Stimulated activated CD4-positive, alpha-beta T cell treated with anti-CD3 and anti-CD28 coated beads, Interleukin-4, amount 100 ng/mL, for 48 hours (primary cell): Measurements from ENCODE around the gene HSPB9.
"Not testable (repeated sequence)": the region's sequence is repeated elsewhere in the genome, so short reads cannot be mapped to it uniquely, and the experiment has no call there.

ENCODE experiments used
- DNase-seq, 2 donors: peaks; one replicate each; pipeline ENCODE4 v3.0.0-alpha.2; 2020; ENCODE audit warnings: low read depth in 2 of 2

The HSPB9 gene

GRCh38 chr17:42143138-42143537 is 20.5 kb downstream of the HSPB9 start:
- DNase-seq: not testable (repeated sequence)

- no peak for DNase-seq
Observed at GRCh38 chr17:42146911-42147607, 24.5 kb downstream of the HSPB9 start.

GRCh38 chr17:42153919-42154742 is 31.5 kb downstream of the HSPB9 start:
- DNase-seq: no peak

- DNase-seq: no peak
Observed at GRCh38 chr17:42155614-42156045, 33.0 kb downstream of the HSPB9 start.

- DNase-seq: no peak
Observed at GRCh38 chr17:42159796-42160530, 37.4 kb downstream of the HSPB9 start.

GRCh38 chr17:42160531-42160910 is 37.9 kb downstream of the HSPB9 start:
- no peak for DNase-seq

GRCh38 chr17:42163113-42163512 is 40.5 kb downstream of the HSPB9 start:
- DNase-seq: peak; percentile 49 to 64

GRCh38 chr17:42163696-42164407 is 41.2 kb downstream of the HSPB9 start:
- DNase-seq: no peak

- DNase-seq: no peak
Observed at GRCh38 chr17:42165751-42166150, 43.1 kb downstream of the HSPB9 start.

- no peak for DNase-seq
Observed at GRCh38 chr17:42166196-42166763, 43.7 kb downstream of the HSPB9 start.

- DNase-seq: no peak
Observed at GRCh38 chr17:42167807-42168206, 45.2 kb downstream of the HSPB9 start.

GRCh38 chr17:42169351-42169750 is 46.7 kb downstream of the HSPB9 start:
- DNase-seq: no peak

- DNase-seq: no peak
Observed at GRCh38 chr17:42171831-42172230, 49.2 kb downstream of the HSPB9 start.
